SJCRH30 (cell line): ENCODE results near the gene AGAP1. TPM values are rescaled to one million over a fixed set of nuclear protein-coding genes. Genes with fewer than 3 reads are reported as not detected.

Experiments
- DNase-seq, 2 experiments: peaks; one replicate each; pipeline ENCODE4 v3.0.0-alpha.2; 2015 to 2020
- H3K27ac ChIP-seq: fragments of 250-450 bp; sonication (Bioruptor Pico); 2 replicates; pipeline ENCODE4 v1.5.1; 2020; ENCODE audit warnings: mild to moderate bottlenecking, moderate library complexity
- H3K27me3 ChIP-seq: fragments of 250-450 bp; sonication (Bioruptor Pico); 2 replicates; pipeline ENCODE4 v1.5.1; 2020; ENCODE audit warnings: mild to moderate bottlenecking, moderate library complexity
- H3K36me3 ChIP-seq: fragments of 250-450 bp; sonication (Bioruptor Pico); 2 replicates; pipeline ENCODE4 v1.5.1; 2020; ENCODE audit warnings: mild to moderate bottlenecking, moderate library complexity
- H3K4me1 ChIP-seq: fragments of 250-450 bp; sonication (Bioruptor Pico); 2 replicates; pipeline ENCODE4 v1.5.1; 2020; ENCODE audit warnings: mild to moderate bottlenecking, moderate library complexity
- H3K4me3 ChIP-seq: fragments of 250-450 bp; sonication (Bioruptor Pico); 2 replicates; pipeline ENCODE4 v1.5.1; 2020; ENCODE audit warnings: mild to moderate bottlenecking, moderate library complexity
- H3K9me3 ChIP-seq: fragments of 250-450 bp; sonication (Bioruptor Pico); replicated peaks from 2 replicates; pipeline ENCODE4 v1.5.1; 2020; ENCODE audit warnings: mild to moderate bottlenecking, moderate library complexity
- total RNA-seq: library from RNA; depleted of rRNA; stranded (reverse); fragments of >200 nt; shearing (Covaris generic); gene quantifications from 2 replicates; pipeline ENCODE4 v1.2.3, GENCODE V29; 2014

The AGAP1 gene
- total RNA-seq, 1 experiment from 2014 or later: 27.8 TPM

DNA sequence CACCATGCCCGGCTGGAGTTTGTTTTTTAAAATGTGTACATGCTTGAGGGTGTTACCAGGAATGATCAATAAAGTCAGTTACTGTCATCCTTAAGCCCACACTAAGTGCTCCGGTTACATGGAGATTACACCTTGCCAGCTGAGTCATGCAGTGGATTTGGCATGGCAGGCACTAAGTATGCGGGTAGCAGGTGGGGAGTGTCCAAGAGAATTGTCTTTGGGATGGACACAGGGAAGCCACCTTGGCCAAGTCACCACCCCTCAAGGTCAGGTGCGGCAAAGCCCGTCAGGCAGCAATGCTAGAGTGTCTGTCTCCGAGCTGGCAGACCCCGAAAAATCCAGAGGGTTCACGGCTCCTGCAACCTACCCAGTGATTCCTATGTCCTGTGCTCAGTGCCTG lies 619.6 kb downstream of the AGAP1 start:
- Histone ChIP-seq H3K4me1 (peaks cover 13% of the 10 kb centered on the region), H3K4me3 (no peak overlapping the region), H3K27ac (no peak overlapping the region), H3K9me3 (no peaks in the 10 kb centered on the region), H3K27me3 (no peaks in the 10 kb centered on the region), H3K36me3 (no peaks in the 10 kb centered on the region)
- no peak for DNase-seq

DNA sequence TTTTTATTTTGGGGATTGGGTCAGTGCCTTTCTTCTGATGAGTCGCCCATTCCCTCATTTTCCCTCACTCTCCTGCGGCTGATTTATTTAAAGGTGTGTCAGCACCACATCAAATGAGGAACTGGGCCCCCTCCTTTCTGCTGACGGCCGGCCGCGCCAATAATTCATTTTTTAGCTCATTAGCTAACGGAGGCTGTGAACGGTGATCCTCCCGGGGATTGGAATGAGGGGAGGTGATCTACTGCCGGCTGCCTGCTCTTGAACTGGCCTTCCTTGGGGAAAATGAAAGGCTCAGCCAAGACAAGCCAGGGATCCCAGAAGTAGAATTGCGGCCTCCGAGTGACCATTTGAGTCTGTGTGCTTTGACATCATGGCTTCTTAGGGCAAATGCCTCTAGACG lies 620.1 kb downstream of the AGAP1 start:
- Histone ChIP-seq H3K4me1 (peaks cover 10% of the 10 kb centered on the region), H3K27ac (no peak overlapping the region), H3K9me3 (no peaks in the 10 kb centered on the region), H3K27me3 (no peaks in the 10 kb centered on the region), H3K36me3 (no peaks in the 10 kb centered on the region), H3K4me3 (no peak overlapping the region)
- DNase-seq: no peak

DNA sequence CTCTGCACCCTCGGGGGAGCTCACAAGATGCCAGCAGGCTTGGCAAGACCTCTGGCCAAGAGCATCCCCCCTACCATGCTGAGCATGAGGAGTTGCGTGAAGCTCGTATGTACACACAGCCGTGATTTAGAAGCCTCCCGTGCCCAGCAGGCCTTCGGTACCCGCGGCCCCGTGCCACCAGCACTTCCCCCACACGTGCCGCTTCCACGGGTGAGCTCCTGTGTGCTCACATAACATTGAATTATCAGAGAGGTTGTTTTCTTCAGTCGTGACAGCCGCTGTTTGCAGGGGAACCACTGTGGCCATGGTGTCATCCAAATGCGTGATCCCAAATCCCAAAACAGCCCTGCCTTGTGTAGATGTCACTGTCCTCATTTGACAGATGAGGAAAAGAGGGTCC lies 621.1 kb downstream of the AGAP1 start:
- no peaks in the 10 kb centered on the region for H3K27me3 ChIP-seq
- no peak overlapping the region for H3K27ac ChIP-seq
- H3K4me3 ChIP-seq: no peak overlapping the region
- no peak for DNase-seq
- peaks cover 8% of the 10 kb centered on the region; the same call in 1 of the 2 replicates for H3K4me1 ChIP-seq
- no peaks in the 10 kb centered on the region for H3K36me3 ChIP-seq
- no peaks in the 10 kb centered on the region for H3K9me3 ChIP-seq

DNA sequence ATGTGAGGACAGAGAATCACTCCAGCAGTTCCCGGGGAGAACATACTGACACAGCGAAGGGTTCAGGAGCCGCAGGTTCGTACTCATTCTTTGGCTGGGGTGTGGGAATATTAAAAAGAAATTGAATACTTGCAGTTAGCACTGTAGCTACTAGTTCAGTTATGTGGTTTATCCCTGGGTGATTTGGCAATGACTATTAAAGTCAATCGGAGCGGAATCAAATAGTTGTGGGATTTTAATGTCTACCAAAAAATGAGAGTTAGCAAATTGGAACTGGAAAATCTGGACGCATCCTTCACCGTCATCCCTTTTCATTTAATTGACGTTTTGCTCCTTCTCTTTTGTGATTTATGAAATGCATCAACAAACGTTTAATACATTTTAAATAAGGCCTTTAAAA lies 623.6 kb downstream of the AGAP1 start:
- no peak overlapping the region for H3K4me3 ChIP-seq
- no peaks in the 10 kb centered on the region for H3K36me3 ChIP-seq
- H3K27ac ChIP-seq: no peak overlapping the region
- H3K9me3 ChIP-seq: no peaks in the 10 kb centered on the region
- no peaks in the 10 kb centered on the region for H3K27me3 ChIP-seq
- peaks cover 8% of the 10 kb centered on the region; the same call in 1 of the 2 replicates for H3K4me1 ChIP-seq
- no peak for DNase-seq

GRCh38 chr2:236117861-236118269 lies 624.0 kb downstream of the AGAP1 start:
- no peaks in the 10 kb centered on the region for H3K27me3 ChIP-seq

DNA sequence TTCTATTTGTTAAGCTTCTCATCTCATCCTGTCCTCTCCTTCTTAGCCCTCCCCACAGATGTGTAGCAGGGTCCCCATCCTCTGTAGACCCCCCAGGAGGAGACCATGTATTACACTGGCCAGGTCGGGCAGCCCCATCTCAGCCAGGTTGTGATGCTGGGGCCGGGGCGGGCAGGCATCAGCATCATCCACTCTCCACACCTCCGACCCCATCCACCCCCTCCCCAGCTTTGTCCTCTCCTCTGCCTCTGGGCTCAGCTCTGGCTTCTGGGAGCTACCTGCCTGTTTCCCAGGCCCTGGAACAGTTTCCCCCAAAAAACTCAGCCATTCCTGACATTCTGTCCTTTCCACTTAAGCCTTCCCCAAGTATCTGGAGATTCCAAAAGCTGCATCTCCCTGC lies 625.2 kb downstream of the AGAP1 start:
- Histone ChIP-seq H3K4me3 (no peak overlapping the region), H3K27me3 (no peaks in the 10 kb centered on the region), H3K9me3 (no peaks in the 10 kb centered on the region), H3K27ac (no peak overlapping the region), H3K4me1 (peaks cover 8% of the 10 kb centered on the region; the same call in 1 of the 2 replicates), H3K36me3 (no peaks in the 10 kb centered on the region)
- DNase-seq: no peak

More at GRCh38 chr2:236117861-236118269, 624.0 kb downstream of the AGAP1 start:
- H3K9me3 ChIP-seq: no peaks in the 10 kb centered on the region
- peaks cover 8% of the 10 kb centered on the region; the same call in 1 of the 2 replicates for H3K4me1 ChIP-seq
- DNase-seq: peak in 1 of 2 experiments; percentile 46
- no peak overlapping the region for H3K4me3 ChIP-seq
- no peaks in the 10 kb centered on the region for H3K36me3 ChIP-seq
- H3K27ac ChIP-seq: no peak overlapping the region

DNA sequence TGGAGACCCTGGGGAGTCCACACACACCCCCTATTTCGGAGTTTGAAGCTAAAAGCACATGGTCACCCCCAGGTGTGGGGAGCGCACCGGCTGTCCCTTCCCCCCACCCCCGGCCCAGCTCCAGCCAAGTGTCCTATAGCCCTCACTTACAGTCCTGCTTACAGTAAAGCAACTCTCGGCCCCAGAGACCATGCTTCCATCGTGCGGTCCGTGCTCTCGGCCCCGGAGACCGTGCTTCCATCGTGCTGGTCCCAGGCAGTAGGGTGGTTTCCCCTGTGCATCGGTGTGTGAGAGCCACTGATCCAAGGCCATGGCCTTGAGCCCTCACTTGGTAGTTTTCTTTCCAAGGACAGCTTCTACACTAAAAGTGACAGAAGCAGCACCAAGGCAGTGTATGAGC lies 625.6 kb downstream of the AGAP1 start:
- H3K9me3 ChIP-seq: no peaks in the 10 kb centered on the region
- no peak for DNase-seq
- no peak overlapping the region for H3K27ac ChIP-seq
- peaks cover 3% of the 10 kb centered on the region; the same call in 1 of the 2 replicates for H3K36me3 ChIP-seq
- no peaks in the 10 kb centered on the region for H3K27me3 ChIP-seq
- peaks cover 8% of the 10 kb centered on the region; the same call in 1 of the 2 replicates for H3K4me1 ChIP-seq
- H3K4me3 ChIP-seq: no peak overlapping the region

DNA sequence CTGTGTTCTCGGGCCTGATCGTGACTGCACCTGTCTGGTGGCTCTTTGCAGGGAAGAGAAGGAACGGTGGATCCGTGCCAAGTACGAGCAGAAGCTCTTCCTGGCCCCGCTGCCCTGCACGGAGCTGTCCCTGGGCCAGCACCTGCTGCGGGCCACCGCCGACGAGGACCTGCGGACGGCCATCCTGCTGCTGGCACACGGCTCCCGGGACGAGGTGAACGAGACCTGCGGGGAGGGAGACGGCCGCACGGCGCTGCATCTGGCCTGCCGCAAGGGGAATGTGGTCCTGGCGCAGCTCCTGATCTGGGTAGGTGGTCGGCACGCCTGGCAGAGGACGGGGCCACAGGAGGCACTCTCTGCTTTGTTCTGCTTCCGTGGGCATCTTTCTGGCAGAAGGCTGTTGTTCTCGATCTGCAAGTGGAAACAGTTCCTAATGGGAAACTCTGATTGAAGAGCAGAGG lies 626.3 kb downstream of the AGAP1 start:
- Histone ChIP-seq H3K9me3 (no peaks in the 10 kb centered on the region), H3K4me3 (no peak overlapping the region), H3K36me3 (peaks cover 8% of the 10 kb centered on the region; the same call in 1 of the 2 replicates), H3K27me3 (no peaks in the 10 kb centered on the region), H3K27ac (no peak overlapping the region), H3K4me1 (peaks cover 8% of the 10 kb centered on the region; the same call in 1 of the 2 replicates)
- peak; percentile 38 to 56 for DNase-seq

DNA sequence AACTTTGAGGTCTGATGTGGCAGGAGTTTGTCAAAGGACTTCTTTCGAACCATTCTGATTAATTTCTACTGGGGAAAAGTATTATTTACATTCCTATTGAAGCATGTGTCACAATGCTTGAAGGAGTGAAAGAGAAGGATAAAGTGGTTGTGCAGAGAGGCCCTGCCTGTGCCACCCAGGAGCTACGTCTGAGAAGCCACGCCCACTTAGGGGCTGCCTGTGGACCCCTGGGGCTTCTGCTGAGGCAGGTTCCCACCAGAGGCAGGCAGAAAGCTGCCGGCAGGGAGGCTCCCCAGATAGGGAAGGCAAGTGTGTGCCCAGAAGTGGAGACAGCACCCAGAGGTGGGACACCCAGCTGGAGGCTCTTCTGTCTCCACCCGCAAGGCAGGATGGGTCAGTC lies 627.0 kb downstream of the AGAP1 start:
- no peak for DNase-seq
- H3K27ac ChIP-seq: no peak overlapping the region
- H3K4me1 ChIP-seq: peaks cover 8% of the 10 kb centered on the region; the same call in 1 of the 2 replicates
- peaks cover 8% of the 10 kb centered on the region; the same call in 1 of the 2 replicates for H3K36me3 ChIP-seq
- H3K9me3 ChIP-seq: no peaks in the 10 kb centered on the region
- no peak overlapping the region for H3K4me3 ChIP-seq
- H3K27me3 ChIP-seq: no peaks in the 10 kb centered on the region

- no peak for DNase-seq
- H3K27ac ChIP-seq: no peak overlapping the region
- H3K36me3 ChIP-seq: peaks cover 8% of the 10 kb centered on the region; the same call in 1 of the 2 replicates
- no peaks in the 10 kb centered on the region for H3K27me3 ChIP-seq
- H3K9me3 ChIP-seq: no peaks in the 10 kb centered on the region
- no peak overlapping the region for H3K4me3 ChIP-seq
- H3K4me1 ChIP-seq: peaks cover 8% of the 10 kb centered on the region; the same call in 1 of the 2 replicates
Observed at GRCh38 chr2:236121546-236121945, 627.7 kb downstream of the AGAP1 start.

- H3K27me3 ChIP-seq: no peaks in the 10 kb centered on the region
- H3K4me1 ChIP-seq: peaks cover 8% of the 10 kb centered on the region; the same call in 1 of the 2 replicates
- no peak for DNase-seq
- H3K36me3 ChIP-seq: peaks cover 8% of the 10 kb centered on the region; the same call in 1 of the 2 replicates
- no peak overlapping the region for H3K27ac ChIP-seq
- H3K9me3 ChIP-seq: no peaks in the 10 kb centered on the region
- H3K4me3 ChIP-seq: no peak overlapping the region
Observed at GRCh38 chr2:236122236-236122635, 628.4 kb downstream of the AGAP1 start.

DNA sequence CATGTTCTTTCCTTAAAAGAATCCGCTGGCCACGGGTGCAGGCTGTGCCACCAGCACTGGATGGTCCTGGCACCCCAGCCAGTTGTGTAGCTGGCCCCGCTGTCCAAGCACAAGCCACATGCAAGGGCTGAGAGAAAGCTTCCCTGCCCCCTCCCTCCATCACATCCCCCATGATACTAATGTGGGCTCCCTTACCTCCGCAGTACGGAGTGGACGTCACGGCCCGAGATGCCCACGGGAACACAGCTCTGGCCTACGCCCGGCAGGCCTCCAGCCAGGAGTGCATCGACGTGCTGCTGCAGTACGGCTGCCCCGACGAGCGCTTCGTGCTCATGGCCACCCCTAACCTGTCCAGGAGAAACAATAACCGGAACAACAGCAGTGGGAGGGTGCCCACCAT lies 629.9 kb downstream of the AGAP1 start:
- no peaks in the 10 kb centered on the region for H3K9me3 ChIP-seq

GRCh38 chr2:236124182-236124893 lies 630.5 kb downstream of the AGAP1 start:
- H3K27me3 ChIP-seq: no peaks in the 10 kb centered on the region
- H3K4me3 ChIP-seq: no peak overlapping the region
- no peaks in the 10 kb centered on the region for H3K9me3 ChIP-seq
- no peak overlapping the region for H3K27ac ChIP-seq
- peaks cover under 1% of the 10 kb centered on the region; the same call in 1 of the 2 replicates for H3K4me1 ChIP-seq
- H3K36me3 ChIP-seq: peaks cover 8% of the 10 kb centered on the region; the same call in 1 of the 2 replicates
- DNase-seq: no peak

More for the DNA sequence above, 629.9 kb downstream of the AGAP1 start:
- H3K27me3 ChIP-seq: no peaks in the 10 kb centered on the region
- no peak for DNase-seq
- H3K4me1 ChIP-seq: no peaks in the 10 kb centered on the region
- peaks cover 8% of the 10 kb centered on the region; the same call in 1 of the 2 replicates for H3K36me3 ChIP-seq
- H3K27ac ChIP-seq: no peak overlapping the region
- H3K4me3 ChIP-seq: no peak overlapping the region

DNA sequence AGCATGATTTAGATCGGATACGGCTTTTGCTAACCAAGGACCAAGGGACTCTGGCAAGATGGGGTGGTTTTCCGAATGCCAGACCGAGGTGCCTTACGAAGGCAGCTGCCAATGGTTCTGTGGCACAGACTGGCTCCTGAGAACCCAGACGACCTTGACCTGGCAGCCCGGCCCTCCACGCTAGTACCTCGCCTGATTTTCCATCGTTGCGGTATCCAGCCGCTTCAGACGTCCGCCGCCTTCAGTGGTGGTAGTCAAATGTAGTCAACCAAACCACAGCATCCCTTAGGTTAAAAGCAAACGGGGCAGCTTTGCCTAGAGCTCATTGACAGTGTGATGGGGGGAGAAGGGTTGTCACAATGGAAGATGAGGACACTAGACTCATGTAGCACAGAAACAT lies 631.7 kb downstream of the AGAP1 start:
- H3K27ac ChIP-seq: no peak overlapping the region
- H3K27me3 ChIP-seq: no peaks in the 10 kb centered on the region
- H3K4me3 ChIP-seq: no peak overlapping the region
- peaks cover 13% of the 10 kb centered on the region for H3K4me1 ChIP-seq
- H3K9me3 ChIP-seq: no peaks in the 10 kb centered on the region
- no peak for DNase-seq
- peaks cover 8% of the 10 kb centered on the region; the same call in 1 of the 2 replicates for H3K36me3 ChIP-seq

- H3K27ac ChIP-seq: no peak overlapping the region
- peaks cover 8% of the 10 kb centered on the region; the same call in 1 of the 2 replicates for H3K36me3 ChIP-seq
- no peak for DNase-seq
- no peak overlapping the region for H3K4me3 ChIP-seq
- H3K27me3 ChIP-seq: no peaks in the 10 kb centered on the region
- peaks cover 22% of the 10 kb centered on the region for H3K4me1 ChIP-seq
- no peaks in the 10 kb centered on the region for H3K9me3 ChIP-seq
Observed at GRCh38 chr2:236127010-236127409, 633.2 kb downstream of the AGAP1 start.
